Lower lobe of right lung (tissue), 2 donors: ENCODE data around the gene CRHR1. TPM values are rescaled to one million over a fixed set of nuclear protein-coding genes. Genes with fewer than 3 reads are reported as not detected.

ENCODE experiments used
- ATAC-seq, 2 donors: fragments of 200-7000 bp; cut with Tn5 transposase; one replicate each; pipeline ENCODE4 v1.9.1; 2020 to 2022; ENCODE audit warnings: mild to moderate bottlenecking in 2 of 2, moderate library complexity in 2 of 2
- DNase-seq: peaks from one replicate; pipeline ENCODE4 v3.0.0-alpha.2; 2020
- H3K27ac ChIP-seq: fragments of 200-600 bp; one replicate; pipeline ENCODE4 v1.8.0; 2022
- H3K27me3 ChIP-seq: fragments of 200-600 bp; one replicate; pipeline ENCODE4 v1.8.0; 2022; ENCODE audit warnings: low read depth
- H3K36me3 ChIP-seq: fragments of 200-600 bp; one replicate; pipeline ENCODE4 v1.8.0; 2022; ENCODE audit warnings: mild to moderate bottlenecking
- H3K4me1 ChIP-seq: fragments of 200-600 bp; one replicate; pipeline ENCODE4 v1.8.0; 2022
- H3K4me3 ChIP-seq: fragments of 200-600 bp; one replicate; pipeline ENCODE4 v1.8.0; 2022; ENCODE audit warnings: mild to moderate bottlenecking
- H3K9me3 ChIP-seq: fragments of 200-600 bp; one replicate; pipeline ENCODE4 v1.8.0; 2022
- CTCF ChIP-seq: fragments of 200-600 bp; IDR thresholded peaks from one replicate; pipeline ENCODE4 v1.8.0; 2022; ENCODE audit warnings: antibody characterized with exemption, mild to moderate bottlenecking
- intact Hi-C: fragments of 100-400 bp; cut with DNase I; formaldehyde crosslinking; loops from one replicate; pipeline ENCODE4 v1.11.0; 2022
- total RNA-seq: library from RNA; stranded (reverse); fragmentation: NEBNext Ultra II Directional; extraction: Animal tissue kit (Norgen Biotek cat#: 25700); gene quantifications from one replicate; pipeline ENCODE4 v1.2.1, GENCODE V29; 2021
- donor health status: DM: no; HTN: yes; CAD: no; lungs with severe emphysema.

The CRHR1 gene
- total RNA-seq, 1 donor from 2014 or later, result not detected

GRCh38 chr17:45835481-45835880 lies 51.4 kb downstream of the CRHR1 start:
- H3K9me3 ChIP-seq, result no peaks in the 10 kb centered on the region
- intact Hi-C loops, result no loop called here
- no peak for TF ChIP-seq CTCF
- no peak overlapping the region for H3K27ac ChIP-seq
- no peak for ATAC-seq
- H3K4me1 ChIP-seq, result no peaks in the 10 kb centered on the region
- no peak overlapping the region for H3K4me3 ChIP-seq
- no peak for DNase-seq
- H3K27me3 ChIP-seq, result peaks cover 12% of the 10 kb centered on the region
- no peaks in the 10 kb centered on the region for H3K36me3 ChIP-seq

DNA sequence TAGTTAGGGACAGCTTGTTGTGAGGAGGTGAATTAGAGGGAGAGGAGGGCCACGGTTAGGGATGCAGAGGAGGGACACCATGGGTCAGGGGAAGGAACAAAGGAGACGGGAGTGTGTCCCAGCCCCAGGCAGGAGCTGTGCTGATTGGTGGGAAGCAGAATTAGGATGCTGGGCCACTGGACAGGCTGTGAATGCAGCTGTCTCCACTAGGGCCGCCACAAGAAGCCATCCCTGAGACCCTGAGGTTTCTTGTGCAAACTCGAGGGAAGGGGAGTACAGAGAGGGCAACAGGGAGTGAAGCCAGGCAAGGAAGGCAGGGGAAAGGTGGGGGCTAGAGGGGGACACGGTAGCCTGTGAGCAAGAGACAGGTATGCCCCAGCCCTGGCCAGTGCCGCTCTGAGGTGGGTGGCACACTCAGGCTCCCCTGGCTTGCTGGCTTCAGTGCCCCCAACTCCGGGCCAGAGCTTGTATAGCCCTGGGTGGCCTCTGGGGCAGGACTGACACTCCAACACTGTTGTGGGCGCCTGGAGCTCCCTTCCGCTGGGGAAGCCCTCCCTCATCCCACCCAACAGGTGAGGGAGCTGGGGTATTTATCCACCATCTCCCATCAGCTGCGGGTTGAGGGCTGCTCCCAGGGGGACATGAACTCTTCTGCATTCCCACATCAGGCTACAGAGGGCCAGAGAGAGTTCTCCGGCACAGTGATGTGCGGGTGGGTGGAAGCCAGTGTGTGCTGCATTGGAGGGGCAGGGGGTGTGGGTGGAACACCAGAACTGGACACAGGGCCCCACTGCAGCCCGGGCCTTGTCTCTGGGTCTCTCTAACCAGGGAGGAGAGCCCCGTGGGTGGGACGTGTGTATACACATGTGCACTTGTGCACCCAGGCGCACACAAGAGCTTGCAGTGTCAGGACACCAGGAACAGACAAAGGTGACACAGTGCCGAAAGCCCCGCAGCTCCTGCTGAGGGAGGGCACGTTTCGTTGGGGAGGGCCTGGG lies 52.2 kb downstream of the CRHR1 start:
- Histone ChIP-seq H3K27ac (no peak overlapping the region), H3K4me1 (no peaks in the 10 kb centered on the region), H3K9me3 (no peaks in the 10 kb centered on the region), H3K36me3 (no peaks in the 10 kb centered on the region), H3K27me3 (peaks cover 11% of the 10 kb centered on the region), H3K4me3 (no peak overlapping the region)
- no peak for TF ChIP-seq CTCF
- no peak for ATAC-seq
- intact Hi-C loops, result no loop called here
- no peak for DNase-seq

GRCh38 chr17:45837187-45837586 lies 53.1 kb downstream of the CRHR1 start:
- Histone ChIP-seq H3K9me3 (no peaks in the 10 kb centered on the region), H3K4me3 (no peak overlapping the region), H3K4me1 (no peaks in the 10 kb centered on the region), H3K27ac (no peak overlapping the region), H3K36me3 (no peaks in the 10 kb centered on the region), H3K27me3 (peaks cover 6% of the 10 kb centered on the region)
- no peak for TF ChIP-seq CTCF
- DNase-seq (no peak), ATAC-seq (no peak)
- intact Hi-C loops, result no loop called here

DNA sequence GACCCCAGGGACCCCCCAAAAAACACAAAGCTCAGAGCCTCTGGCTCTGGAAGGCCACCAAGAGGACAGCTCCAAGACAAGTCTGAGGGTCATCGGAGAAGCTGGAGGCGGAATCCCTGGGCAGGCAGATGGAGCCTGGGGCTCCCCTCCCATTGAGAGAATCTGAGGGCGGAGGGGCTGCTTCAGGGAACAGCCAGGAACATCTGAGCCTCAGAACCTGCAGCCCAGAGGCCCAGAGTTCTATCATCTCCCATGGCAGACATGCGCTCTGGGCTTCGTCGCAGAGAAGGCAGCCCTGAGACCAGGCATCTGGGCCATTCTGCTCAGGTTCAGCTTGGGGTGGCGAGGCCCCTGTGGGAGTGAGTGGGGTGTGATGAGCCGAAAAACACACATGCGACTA lies 53.5 kb downstream of the CRHR1 start:
- Histone ChIP-seq H3K27me3 (peaks cover 6% of the 10 kb centered on the region), H3K27ac (no peak overlapping the region), H3K4me1 (no peaks in the 10 kb centered on the region), H3K4me3 (no peak overlapping the region), H3K36me3 (no peaks in the 10 kb centered on the region), H3K9me3 (no peaks in the 10 kb centered on the region)
- intact Hi-C loops, result no loop called here
- ATAC-seq (no peak), DNase-seq (no peak)
- TF ChIP-seq CTCF, result no peak

DNA sequence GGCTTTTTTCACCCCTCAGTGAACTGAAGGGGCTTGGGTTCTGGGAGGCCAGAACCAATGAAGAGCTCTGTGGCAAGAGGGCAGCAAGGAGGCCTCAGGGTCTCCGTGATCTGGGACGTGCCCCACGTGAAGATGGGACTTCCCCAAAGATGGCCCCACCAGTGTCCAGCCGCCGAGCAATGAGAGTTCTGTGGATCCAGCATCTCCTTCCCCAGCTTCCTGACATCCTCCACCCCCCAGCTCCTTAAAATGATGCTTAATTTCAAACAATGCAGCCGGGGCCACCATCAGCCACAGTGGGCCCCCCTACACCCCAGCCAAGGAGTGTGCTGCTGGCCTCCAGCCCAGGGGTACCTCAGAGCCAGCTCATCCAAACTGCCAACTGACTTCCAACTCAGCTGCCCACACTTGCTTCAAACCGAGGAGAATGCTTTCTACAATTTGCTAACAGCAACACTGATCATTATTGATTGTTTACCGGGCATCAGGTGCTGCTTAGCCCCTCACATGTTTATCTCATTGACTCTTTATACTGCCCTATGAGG lies 54.7 kb downstream of the CRHR1 start:
- Histone ChIP-seq H3K36me3 (no peaks in the 10 kb centered on the region), H3K9me3 (no peaks in the 10 kb centered on the region), H3K4me1 (no peaks in the 10 kb centered on the region), H3K4me3 (no peak overlapping the region), H3K27ac (no peak overlapping the region), H3K27me3 (peaks cover 6% of the 10 kb centered on the region)
- ATAC-seq (no peak), DNase-seq (no peak)
- TF ChIP-seq CTCF, result no peak
- intact Hi-C loops, result no loop called here
